PFSK-1 (cell line): ENCODE measurements around the gene SFT2D2.

Experiments used
- POLR2AphosphoS5 ChIP-seq: IDR thresholded peaks from 2 replicates; pipeline ENCODE4 v1.6.1; 2012; ENCODE audit warnings: low read depth, mild to moderate bottlenecking, control low read depth, low read length, moderate library complexity
- SIN3A ChIP-seq: IDR thresholded peaks from 2 replicates; pipeline ENCODE4 v1.6.1; 2012; ENCODE audit warnings: mild to moderate bottlenecking, low read length, moderate library complexity, borderline replicate concordance; ENCODE audit not compliant: insufficient read depth
- TAF1 ChIP-seq: IDR thresholded peaks from 2 replicates; pipeline ENCODE4 v1.6.1; 2012; ENCODE audit warnings: low read length, control low read depth, borderline replicate concordance; ENCODE audit not compliant: insufficient read depth
- TF ChIP-seq, protein P1 (sequence below), 2 experiments: IDR thresholded peaks; 2 replicates each; pipeline versions ENCODE4 v1.6.1 to v1.8.0; 2011 to 2012; ENCODE audit warnings: low read depth in 2 of 2, low read length in 2 of 2, control low read depth in 1 of 2, inconsistent platforms in 1 of 2, mild to moderate bottlenecking in 1 of 2, moderate library complexity in 1 of 2; ENCODE audit not compliant: insufficient read depth in 1 of 2

GRCh38 chr1:168301664-168302320 lies 76.0 kb downstream of the SFT2D2 start:
- no peak for TF ChIP-seq SIN3A
- TF ChIP-seq POLR2AphosphoS5 = no peak
- TF ChIP-seq TAF1 = no peak
- TF ChIP-seq, protein P1, sequence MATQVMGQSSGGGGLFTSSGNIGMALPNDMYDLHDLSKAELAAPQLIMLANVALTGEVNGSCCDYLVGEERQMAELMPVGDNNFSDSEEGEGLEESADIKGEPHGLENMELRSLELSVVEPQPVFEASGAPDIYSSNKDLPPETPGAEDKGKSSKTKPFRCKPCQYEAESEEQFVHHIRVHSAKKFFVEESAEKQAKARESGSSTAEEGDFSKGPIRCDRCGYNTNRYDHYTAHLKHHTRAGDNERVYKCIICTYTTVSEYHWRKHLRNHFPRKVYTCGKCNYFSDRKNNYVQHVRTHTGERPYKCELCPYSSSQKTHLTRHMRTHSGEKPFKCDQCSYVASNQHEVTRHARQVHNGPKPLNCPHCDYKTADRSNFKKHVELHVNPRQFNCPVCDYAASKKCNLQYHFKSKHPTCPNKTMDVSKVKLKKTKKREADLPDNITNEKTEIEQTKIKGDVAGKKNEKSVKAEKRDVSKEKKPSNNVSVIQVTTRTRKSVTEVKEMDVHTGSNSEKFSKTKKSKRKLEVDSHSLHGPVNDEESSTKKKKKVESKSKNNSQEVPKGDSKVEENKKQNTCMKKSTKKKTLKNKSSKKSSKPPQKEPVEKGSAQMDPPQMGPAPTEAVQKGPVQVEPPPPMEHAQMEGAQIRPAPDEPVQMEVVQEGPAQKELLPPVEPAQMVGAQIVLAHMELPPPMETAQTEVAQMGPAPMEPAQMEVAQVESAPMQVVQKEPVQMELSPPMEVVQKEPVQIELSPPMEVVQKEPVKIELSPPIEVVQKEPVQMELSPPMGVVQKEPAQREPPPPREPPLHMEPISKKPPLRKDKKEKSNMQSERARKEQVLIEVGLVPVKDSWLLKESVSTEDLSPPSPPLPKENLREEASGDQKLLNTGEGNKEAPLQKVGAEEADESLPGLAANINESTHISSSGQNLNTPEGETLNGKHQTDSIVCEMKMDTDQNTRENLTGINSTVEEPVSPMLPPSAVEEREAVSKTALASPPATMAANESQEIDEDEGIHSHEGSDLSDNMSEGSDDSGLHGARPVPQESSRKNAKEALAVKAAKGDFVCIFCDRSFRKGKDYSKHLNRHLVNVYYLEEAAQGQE (IDR thresholded peaks at IDR 0.05; ENCODE audit: insufficient read depth in 1 of 2, low read depth in 2 of 2, low read length in 2 of 2) = no peak
